ENCODE results near the gene SSBP3.
"Not testable (repeated sequence)": the region's sequence is repeated elsewhere in the genome, so short reads cannot be mapped to it uniquely, and the experiment has no call there.

The SSBP3 gene

DNA sequence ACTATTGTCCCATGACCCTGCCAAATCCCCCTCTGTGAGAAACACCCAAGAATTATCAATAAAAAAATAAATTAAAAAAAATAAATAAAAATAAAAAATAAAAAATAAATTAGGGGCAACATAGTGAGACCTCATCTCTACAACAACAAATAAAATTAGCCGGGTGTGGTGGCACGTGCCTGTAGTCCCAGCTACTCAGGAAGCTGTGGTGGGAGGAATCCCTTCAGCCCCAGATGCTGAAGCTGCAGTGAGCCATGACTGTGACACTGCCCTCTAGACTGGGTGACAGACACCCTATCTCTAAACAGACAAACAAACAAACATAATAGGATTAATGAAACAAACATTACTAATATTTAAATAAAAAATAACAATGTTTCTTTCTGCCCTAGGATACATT is 171.9 kb downstream of the SSBP3 start:
- DNase-seq = no peak

DNA sequence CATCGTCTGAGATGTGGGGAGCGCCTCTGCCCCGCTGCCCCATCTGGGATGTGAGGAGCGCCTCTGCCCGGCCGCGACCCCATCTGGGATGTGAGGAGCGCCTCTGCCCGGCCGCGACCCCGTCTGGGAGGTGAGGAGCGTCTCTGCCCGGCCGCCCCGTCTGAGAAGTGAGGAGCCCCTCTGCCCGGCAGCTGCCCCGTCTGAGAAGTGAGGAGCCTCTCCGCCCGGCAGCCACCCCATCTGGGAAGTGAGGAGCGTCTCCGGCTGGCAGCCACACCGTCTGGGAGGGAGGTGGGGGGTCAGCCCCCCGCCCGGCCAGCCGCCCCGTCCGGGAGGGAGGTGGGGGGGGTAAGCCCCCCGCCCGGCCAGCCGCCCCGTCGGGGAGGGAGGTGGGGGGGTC is 173.0 kb downstream of the SSBP3 start:
- DNase-seq = not testable (repeated sequence)

DNA sequence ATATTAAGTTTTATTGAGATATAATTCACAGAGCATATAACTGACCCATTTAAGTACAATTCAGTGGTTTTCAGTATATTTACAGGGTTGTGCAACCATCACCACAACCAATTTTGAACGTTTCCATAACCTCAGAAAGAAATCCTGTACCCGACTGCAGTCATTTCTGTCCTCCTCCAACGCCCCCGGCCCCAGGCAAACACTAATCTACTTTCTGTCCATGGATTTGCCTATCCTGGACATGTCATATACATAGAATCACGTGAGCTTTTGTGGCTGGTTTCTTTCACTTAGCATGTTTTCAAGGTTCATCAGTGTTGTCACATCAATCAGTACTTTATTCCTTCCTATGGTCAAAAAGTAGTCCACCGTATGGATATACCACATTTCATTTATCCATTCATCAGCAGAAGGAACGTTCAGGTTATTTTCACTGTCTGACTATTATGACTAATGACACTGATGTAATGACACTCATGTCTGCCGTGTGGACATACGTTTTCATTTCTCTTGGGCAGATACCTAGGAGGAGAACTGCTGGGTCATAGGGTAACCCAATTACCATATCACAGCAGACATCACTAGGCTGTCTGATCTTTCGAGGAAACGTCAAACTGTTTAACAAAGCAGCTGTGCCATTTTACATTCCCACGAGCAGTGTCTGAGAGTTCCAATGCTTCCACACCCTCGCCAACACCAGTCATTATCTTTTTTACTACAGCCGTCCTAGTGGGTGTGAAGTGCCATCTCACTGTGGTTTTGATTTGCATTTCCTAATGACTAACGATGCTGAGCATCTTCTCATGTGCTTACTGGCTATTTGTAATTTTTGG is 175.5 kb downstream of the SSBP3 start:
- DNase-seq = peak in 1 of 2 donors; percentile 17

DNA sequence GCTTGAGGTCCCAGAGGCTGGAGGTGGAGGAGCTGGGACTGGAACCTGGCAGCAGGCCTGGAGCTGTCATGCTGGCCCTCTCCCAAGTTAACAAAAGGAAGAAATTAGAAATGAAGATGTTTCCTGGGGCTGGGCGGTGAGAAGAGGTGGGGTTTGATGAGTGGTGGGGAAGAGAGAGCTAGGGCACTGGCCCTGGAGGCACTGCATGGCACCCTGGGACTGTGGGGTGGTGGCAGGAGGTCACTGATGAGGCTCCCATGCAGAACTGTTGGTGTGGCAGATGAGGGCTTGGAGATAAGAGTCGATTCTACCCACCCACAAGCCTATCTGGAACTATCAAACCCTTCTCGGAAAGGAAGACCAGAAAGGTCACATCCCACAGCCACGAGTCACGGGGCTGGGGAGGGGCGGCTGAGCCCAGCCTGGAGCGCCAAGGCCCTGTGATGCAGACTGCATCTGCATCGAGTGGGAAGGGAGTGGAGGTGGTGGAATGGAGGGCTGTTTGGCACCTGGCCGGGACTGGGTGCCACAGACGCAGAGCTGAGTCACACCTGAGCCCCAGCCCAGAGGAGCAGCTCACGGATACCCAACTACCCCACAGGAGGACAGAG is 176.8 kb downstream of the SSBP3 start:
- DNase-seq = no peak

DNA sequence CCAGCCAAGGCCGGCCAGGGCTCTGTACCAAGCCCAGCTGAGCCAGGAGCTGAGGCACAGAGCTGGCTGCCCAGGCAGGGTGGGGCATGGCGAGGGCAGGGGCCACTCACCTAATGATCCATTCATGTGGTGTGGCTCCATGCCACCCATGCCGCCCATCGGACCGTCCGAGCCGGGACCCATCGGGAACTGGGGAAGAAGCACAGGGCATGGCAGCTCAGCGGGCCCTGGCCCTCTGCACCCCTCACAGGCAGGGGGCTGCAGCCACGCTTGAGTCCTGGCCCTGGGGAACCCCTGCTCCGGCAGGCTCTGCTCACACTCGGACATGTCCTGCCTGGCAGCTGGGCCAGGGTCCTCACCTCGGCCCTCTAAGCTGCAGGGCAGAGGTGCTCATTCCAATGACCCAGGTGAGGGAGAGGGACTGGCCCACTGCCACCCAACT is 177.5 kb downstream of the SSBP3 start:
- no peak for DNase-seq

DNA sequence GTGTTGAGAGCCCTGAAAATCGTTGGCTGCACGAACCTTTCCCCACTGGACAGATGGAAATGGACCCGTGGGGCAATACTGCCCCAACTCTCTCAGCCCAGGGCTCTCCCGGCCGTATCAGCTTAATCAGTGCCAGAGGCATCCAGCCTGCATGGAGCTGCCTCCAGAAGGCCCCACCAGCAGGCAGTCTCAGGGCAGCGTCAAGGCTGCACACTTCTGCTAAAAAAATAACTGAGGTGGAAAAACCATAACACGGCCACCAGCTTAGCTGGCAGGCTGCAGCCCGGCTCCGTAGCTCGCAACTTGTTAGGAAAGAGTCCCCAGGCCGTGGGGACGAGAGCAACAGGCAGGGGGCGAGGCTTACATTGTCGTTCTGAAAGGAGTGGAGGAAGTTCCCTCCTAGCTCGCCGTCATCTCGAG is 178.3 kb downstream of the SSBP3 start:
- DNase-seq = no peak

DNA sequence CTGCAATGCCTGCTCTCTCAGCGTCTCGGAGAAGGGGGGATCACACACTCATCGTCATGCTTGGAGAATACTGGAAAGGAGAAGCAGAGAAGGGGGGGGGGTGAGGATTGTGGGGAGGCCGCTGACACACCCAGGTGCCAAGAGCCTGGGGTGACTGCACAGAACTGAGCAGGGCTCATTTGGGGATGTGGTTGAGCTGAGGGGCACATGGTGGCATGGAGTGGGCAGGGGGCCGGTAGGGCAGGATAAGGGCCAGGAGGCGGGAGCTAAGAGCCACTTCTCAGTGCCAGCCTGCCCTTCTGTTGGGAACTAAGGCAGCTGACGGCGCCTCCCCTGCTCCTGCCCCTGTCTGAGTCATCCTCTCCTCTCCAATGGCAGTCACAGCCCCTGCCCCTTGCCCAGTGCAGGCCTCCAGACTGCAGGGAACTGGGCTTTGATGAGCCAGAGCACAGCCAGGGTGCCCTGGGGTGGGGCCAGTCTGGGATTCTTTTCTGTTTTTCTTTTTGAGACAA is 179.0 kb downstream of the SSBP3 start:
- peak in 1 of 2 donors; percentile 37 for DNase-seq

DNA sequence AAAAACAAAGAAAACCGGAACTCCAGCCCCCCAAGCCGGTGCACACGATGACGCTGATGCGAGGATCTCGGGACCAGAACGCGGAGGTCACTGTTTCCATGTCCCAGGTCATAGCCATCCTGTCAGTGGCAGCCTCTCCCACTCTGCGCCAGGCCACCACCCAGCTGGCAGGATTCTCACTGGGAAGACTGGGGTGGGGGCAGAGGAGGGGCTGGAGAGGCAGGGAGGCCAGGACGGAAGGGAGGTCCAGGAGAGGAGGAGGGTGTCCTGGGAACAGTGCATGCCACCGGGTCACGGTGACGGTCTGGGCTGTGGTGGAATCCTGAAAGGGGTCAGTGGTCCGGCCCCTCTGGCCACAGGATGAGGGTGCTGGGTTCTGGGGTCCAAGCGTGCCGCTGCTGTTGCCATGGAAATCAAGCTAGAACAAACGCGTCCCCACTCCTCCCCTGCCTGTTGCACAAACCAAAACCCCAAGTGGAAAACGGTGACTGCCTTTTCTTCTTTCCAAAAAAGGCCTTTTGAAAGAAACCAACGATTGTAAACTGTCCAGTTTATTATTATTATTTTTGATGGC is 180.1 kb downstream of the SSBP3 start:
- no peak for DNase-seq

DNA sequence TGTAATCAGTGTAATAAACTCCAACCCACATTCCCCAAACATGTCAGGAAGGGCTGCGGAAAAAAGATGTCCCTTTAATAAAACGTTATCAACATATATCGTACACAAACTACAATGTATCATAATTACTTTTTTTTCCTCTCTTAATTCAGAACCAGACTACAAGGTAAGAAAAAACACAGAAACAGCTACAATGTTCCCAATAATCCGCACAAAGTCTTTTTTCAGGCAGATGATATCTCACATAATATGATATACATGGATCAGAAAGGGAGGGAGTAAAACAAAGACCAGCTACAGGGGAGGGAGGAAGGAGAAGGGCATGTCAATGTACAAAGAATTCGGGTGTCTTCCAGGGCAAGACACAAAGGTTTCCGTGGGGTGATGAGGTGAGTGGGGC is 180.8 kb downstream of the SSBP3 start:
- no peak for DNase-seq

DNA sequence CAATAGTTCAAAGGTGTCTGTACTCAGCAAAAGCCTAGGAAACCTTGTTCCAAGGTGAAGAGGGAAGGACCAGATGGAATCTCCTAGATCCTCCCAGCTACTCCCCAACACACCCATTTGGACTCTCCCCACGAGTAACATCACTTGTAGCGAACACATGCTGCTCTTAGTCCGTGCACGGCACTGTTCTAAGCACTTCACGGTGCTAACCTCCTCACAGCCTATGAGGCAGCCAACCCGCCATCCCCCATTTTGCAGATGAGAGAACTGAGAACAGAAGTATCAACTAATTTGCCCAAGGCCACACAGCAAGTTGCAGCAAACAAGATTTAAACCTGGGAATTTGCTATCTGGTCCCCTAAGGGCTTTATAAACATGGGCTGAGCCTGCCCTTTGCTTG is 182.0 kb downstream of the SSBP3 start:
- DNase-seq = no peak

DNA sequence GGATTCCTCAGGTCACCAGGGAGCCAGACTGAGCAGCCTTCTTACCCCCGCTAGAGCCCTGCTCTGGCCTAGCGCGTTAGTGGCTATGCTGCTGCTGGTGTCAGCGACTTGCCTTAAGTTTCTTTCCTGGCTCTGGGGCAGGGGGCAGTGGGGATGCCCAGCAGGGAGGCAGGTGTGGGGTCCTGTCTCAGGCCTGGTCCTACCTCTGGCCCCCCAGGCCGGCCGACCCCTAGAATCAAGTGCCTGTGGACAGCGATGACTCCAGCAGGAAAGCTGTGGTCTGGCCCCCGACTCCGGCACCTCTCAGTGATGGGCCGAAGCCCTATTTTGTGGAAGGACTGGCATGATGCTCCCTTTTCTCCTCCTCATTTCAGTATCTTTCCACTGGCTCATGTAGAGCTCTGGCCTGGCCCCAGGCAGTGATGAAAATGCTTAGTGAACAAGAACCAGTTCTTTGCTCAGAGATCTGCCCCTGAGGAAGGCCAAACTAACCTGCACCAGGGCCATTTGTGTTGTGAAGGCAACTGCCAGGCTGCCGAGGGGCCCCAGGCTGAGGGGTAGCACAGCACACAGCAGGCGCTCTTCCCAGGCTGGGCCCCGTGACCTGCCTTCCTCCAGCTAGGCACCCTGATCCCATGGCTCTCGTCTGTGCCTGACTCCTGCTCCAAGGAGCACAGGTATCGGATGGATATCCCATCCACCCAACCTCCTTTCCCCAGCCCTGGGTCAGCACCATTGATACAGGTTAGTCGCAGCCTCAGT is 182.6 kb downstream of the SSBP3 start:
- DNase-seq = no peak

DNA sequence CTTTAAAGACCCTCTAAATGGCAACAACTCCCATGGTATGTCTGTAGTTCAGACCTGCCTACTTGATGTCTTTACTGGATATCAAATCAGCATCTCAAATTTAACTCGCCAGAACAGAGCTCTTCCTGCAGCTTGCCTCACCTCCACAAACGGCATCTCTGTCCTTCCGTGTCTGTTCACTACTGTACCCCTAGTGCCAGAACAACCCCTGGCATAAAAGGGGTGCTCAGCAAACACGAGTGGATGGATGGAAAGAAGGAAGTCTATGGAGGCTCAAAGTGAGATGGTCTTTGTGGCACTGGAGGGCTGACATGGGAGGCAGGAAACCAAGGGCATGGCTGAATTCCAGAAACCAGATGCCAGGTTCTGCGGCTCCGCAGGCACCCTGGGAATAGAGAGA is 183.5 kb downstream of the SSBP3 start:
- DNase-seq = no peak

DNA sequence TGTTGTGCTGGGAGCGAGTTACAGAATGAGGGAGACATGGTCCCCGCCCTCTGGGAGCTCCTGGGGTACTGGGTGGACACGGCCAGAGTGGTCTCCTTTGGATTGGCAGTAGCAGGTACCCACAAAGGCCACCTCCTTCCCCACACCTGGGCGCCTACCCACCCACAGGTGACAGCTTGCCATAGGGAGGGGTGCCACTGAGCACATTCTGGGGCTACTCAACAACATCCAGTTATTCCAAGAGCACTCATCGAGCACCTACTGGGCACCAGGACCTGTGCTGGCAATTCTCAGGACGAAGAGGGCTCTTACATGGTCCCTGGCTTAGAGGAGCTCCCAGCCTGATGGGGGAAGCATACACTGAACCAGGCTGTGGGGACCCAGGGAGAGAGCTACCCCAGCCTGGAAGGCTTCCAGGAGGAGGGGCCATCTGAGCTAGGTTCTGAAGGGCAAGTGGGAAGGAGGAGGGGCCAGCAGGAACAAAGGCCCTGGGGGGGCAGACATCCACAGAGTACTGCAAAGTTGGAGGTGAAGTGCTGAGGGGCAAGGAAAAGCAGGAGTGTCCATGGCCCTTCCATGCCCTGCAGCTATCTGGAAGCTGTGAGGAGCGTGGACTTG is 184.2 kb downstream of the SSBP3 start:
- DNase-seq = no peak

DNA sequence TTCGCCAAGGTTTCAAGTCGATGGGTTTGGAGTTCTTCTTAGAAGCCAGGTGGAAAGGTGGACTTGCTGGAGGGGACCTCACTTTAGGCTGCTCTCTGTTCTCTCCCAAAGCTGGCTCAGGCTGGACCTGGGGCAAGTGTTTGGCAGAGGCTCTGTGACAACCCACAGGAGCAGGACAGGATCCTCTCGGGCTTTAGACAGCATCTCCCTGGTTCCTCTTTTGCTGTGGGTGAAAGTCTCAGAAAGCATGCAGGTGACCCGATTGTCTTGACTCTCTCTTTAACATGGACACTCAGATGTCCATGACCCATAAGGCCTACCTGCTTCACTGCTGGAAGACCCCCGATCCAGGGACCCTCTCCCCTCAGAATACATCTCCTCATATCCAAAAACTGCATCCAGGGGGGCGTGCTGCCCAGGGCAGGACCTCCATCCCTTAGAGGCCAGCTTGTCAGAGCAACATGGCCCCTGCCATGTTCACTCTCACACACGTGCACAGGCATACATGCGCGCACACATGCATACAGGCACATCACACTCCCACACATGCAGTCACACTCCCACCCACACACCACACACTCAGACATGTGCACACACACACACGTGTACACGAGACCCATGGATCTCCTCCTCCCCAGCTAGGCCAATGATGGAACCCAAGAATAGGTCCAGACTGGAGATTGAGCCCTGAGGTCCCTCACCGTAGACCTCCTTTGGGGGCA is 184.9 kb downstream of the SSBP3 start:
- DNase-seq = no peak

DNA sequence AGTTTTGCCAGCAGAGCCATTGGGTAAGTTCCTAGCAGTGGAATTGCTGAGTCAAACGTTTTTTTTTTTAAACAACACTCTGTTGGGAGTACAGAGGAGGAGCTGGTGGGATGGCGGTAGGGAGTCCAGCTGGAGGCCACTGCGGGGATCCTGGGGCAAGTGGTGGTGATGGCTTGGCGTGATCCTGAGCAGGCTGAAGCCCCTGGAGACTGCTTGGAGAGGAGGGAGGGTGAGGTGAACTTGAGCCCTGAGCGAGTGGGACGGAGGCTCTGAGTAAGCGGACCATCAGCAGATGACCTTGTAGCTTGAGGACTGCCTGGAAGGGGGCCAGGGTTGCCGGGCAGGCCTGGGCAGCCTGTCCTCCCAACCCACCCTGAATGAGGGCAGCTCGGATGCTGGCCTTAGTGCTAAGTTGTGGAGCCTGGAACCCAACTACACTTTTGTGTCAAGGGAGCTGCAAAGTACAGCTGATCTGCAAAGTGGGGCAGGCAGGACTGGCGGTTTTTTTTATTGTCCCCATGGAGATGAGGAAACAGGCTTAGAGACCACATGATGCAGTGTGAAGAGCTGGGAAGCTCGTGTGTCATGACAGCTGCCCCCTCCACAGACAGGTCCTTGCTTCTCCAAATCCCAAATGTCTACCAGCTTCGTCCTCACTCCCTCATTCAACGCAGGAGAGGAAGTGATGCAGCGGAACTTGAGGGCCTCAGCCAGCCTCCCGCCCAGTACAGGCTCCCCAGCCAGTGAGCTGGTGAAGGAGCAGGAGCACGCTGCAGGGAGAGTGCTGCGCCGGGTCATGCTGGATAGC is 186.0 kb downstream of the SSBP3 start:
- no peak for DNase-seq

DNA sequence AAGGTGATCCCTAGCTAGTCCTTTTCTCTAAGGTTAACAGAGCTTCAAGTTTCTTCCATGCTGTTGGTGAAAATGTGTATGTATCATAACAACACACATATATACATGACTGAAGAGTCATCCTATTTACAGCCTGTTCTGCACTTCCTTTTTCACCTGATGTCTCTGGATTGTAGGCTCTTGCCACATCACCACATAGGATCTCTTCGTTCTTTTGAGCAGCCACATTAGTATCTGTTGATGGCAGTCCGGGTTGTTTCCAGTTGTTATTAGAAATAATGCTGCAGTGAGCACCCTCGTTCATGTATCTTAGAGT is 186.5 kb downstream of the SSBP3 start:
- DNase-seq = no peak

DNA sequence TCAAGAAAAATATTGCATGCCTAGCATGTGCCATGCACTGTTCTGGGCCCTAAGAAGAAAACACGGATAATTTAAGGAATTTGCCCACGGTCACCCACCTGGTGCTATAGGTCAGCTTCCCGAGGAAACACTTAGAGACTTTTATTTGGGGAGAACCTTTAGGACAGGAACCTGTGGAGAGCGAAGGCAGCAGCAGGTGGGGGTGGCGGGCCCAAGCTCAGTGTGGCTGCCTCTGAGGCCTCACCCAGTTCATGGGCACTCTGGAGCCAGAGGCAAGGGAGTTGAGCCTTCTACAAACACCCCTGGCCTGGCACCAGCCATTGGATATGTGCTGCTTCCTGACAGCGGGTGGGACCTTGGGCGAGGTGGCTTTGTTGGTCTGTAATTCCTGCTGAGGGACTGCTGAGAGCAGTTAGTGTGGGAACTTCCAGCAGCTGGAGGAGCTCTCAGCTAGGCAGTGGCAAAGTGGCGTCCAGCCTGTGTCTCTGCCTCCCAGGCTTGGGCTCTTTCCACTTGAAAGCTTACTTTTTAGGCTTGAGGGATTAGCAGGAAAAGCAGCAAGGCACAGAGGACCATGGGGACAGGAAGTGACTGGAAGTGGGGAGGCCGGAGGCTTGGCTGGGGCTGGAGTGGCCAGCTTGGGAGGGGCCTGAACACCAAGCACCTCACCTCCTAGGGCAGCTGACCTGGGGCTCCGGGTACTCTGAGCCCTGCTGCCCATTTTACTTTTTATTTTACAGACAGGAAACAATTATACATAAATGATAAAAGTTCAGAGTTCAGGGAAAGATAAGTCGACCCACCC is 187.1 kb downstream of the SSBP3 start:
- no peak for DNase-seq

DNA sequence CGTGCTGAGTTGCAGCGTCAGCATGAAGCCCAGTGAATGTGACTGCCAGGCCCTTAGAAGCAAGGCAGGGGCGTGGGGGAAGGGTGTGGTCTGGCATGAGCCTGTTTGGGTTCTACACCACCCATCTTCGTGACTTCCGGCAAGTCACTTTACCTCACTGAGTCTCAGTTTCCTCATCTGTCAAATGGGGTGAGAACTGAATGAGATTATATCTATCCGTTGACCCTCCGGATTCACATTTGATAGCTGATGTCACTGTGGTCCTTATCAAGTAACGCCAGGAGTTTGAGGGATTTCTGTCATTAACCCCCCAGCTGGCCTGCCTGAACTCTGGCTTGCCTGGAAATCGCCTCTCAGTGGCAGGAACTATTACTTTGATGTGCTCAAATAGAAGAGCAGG is 190.7 kb downstream of the SSBP3 start:
- no peak for DNase-seq

DNA sequence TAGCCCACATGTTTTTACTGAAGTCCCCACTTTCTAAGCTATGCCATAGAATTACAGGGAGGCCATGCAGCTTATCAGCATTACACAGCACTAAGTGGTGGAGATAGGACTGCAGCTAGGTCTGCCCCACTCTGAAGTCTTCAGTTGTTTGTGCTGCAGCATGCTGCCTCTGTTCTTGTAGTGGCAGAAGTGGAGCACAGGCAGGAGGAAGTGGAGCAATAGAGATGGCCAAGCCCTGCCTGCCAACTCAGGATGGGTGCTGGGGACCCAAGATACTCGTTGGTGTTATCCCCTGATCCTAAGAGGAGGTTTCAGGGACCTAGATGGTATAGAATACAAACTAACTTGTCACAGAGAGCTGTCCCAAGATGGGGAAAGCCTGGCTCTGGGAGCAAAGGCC is 193.3 kb downstream of the SSBP3 start:
- no peak for DNase-seq

DNA sequence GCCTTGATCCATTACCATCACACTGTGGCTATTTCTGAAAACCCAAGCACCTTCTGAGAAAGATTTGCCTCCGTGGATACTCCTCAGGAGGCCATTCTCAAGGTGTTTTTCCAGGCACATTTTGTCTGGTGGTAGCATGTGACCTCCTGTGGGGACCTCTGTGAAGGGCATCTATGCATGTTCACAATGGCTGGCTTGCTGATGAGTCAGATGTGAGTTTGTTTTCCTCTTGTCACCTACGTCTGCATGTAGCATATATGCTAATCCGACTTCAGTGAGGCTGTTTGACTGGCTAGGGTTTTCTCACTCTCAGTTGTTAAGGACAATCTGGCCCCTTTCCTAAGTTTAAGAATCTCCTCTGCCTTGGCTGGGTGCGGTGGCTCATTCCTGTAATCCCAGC is 198.3 kb downstream of the SSBP3 start:
- not testable (repeated sequence) for DNase-seq

DNA sequence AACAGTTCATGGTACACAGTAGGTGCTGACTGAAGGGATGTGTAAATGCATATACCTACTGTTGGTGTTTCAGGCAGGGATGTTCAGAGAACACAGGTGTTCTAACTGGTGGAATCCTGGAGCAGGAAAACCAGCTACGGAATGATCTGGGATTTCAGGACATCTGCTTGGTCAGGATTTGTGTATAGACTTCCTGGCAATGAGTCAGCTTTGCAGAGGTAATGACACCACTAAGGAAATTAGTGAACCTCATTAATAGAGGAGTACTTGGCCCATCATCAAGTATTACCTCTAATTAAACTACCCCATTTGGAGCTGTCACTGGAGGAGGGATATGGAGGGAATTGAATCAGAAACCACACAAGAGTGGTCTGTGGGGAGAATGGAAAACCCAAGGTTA is 198.9 kb downstream of the SSBP3 start:
- DNase-seq = no peak
